CD1c-positive myeloid dendritic cell (primary cell): Measurements from ENCODE around the gene ATP8A1.

Experiments
- DNase-seq: peaks from one replicate; pipeline ENCODE4 v3.0.0-alpha.2; 2016; ENCODE audit errors: extremely low spot score

Gene ATP8A1

DNA sequence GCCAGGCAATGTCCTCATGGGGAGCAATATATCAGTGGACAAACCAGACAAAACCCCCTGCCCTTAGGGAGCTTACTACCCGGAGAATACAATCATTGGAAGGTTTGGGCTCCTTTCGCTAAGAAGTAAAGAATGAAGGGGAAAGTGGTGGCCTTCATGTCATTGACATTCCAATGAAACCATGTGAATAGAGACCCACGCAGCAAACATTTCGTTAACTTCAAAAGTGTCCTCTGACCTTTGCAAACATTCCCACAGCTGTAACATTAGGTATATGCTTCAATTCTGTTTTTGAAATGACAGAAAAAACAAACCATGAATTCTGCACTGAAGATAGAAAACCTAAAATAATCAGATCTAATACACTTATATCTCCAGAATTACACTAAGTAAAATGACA, 7.0 kb downstream of the ATP8A1 start:
- DNase-seq = no peak

DNA sequence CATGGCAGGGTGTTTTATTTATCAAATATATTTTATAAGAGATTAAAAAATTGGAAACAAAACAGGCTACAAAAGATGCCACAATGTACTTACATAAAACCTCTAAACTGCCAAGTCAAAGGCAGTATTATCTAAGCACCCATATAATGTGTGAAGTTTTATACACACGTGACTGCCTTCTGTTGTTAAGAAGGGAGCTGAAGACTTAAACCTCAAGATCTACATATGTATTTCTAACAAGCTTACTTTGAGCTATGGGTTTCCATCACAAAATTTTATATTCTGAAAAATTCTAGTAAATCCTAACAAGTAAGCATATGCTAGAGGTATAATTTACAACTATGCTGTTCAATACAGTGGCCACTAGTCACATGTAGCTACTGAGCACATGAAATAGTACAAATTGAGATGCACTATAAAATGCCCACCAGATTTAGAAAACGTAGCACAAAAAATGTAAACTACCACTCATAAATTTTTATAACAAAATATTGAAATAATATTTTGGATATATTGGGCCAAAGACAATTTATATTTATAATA, 9.8 kb downstream of the ATP8A1 start:
- no peak for DNase-seq

DNA sequence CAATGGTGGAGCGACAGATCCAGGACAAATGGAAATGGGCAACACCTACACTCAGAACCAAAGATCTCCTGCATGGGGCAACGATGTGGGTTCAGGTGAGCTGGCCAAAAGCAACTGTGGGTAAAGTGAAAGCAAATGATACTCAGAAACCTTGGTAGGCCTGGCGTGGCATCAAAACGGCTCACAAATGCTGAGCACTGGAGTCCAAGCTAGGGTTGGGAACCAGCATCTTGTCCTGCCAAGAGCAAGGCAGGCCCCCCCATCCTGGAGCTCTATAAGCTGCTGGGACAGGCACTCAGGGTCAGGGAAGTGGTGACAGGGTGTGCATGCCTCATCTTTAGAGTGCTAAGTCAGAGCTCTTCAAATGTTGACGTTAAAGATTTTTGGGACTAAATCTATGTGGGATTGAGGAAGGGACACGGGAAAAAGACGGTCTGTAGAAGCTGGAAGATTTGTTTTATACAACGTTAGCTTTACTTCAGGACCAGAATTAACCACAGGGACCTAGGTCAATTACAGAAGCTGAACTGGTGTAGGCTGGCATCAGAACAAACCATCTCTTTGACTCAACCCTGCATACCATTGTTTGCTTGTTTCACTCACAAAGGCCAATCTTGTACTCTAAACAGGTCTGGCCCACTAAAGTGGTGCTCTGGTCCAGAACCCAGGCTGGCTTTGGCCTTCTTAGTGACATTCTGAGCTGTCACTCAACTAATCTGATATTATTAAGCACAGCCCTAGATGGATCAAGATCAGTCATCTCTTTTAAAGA, 10.7 kb downstream of the ATP8A1 start:
- DNase-seq = no peak

DNA sequence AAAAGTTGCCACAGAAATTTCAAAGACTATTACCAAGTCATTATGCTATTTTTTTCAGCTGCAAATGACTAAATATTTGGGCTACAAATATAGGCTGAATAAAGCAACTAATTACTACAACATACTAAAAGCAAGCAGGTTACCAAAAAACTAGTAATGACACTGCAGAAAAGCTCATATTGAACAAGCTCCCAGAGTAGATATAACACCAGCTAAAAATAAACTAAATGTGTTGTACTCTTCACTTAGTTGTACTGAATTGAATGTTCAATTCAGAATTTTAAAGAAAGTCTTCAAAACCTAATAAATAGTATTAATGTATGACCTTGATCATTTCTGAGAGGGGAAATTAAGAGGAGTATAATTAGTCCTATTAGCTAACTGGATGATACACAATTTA, 12.0 kb downstream of the ATP8A1 start:
- DNase-seq = no peak

DNA sequence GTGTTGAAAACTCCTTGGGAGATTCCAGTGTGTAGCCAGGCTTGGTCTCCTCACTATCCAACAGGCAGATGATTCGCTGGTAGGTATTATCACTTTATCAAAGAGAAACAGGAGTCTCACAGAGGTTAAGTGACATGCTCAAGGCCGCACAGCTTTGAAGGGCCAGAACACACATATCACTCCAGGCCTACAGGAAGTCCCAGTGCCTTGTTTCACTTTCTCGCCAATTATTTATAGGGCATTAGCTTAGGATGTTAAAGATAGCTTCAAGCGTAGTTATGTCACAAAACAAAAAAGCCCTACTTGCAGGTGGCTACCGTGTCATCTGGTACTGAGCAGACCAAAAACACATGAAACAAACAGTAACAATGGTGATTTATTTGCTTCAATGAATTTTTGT, 13.2 kb downstream of the ATP8A1 start:
- DNase-seq = no peak

DNA sequence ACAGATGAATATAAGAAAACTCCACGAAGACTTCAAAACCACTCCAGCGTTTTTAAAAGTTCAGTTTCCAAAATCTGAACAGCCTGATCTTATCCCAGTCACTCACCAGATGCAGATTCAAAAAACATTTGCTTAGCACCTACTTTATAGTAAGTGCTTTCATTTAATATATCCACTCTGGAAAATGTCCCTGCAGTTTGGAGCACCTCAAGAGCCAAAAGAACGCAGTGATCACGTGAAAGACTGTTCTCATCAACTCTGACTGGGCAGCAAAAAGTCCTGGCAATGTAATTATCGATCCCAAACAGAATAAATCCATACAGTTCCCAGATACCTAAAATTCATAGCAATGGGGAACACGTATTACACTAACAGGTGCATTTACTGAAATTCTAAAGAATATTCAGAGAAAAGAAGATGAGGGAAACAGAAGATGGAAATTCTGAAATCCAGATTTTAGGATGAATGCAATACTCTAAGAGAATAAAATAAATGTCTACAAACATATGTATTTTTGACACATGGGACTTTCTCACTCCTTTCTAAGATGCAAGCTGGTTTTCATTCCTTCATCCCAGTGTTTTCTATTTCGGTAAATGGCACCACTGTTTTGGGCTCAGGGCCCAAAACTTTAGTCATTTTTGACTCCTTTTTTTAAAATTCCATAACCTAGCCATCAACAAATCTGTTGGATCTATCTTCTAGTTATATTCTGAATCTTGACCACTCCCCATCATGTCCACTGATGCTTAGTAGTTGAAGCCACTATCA, 13.9 kb downstream of the ATP8A1 start:
- DNase-seq = no peak

DNA sequence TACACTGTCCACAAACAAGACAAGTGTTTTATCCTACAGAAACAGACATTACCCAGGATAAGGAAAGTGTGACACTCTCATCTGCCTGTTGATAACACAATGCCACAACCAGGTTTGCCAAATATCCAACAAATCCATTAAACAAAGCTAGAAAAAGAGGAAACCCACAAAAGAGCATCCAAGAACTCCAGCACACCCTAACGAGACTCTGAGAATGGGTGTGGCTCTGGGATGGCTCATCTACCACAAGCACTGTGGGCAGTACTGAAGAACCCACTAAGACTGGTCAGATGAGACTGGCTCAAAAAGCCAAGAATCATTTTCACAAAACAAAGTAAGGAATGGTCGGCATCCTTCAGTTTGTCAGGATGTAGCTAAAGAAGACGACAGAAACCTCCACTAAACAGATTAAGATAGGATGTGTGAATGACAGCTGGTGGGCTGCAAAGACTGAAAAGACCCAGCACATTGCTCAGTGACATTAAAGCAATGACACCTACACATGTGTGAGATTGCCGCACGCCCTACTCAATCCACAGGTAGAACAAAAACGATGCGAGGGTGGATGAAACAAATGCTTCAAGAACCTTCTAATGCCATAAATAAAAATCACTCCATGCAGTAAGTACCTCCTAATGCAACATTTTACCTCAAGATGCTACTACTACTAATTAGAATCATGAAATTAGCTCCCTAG, 14.7 kb downstream of the ATP8A1 start:
- DNase-seq = no peak

DNA sequence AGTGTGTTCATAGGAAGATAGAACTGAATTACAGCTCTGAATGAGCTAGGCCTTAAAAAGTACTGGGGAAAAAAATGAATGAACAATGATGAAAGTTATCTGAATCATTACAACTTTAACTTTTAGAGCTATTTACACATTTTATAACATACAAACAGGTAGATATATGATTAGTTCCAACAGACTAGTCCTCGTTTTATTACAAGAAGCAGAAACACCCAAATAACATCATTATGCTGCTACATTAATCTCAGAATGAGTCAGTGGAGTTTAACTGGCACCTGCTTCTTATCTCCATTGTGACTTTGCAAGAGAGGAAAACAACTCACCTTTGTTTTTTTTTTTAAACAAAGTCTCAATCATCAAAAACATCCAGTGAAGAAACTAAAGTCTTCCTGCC, 15.2 kb downstream of the ATP8A1 start:
- DNase-seq = no peak

DNA sequence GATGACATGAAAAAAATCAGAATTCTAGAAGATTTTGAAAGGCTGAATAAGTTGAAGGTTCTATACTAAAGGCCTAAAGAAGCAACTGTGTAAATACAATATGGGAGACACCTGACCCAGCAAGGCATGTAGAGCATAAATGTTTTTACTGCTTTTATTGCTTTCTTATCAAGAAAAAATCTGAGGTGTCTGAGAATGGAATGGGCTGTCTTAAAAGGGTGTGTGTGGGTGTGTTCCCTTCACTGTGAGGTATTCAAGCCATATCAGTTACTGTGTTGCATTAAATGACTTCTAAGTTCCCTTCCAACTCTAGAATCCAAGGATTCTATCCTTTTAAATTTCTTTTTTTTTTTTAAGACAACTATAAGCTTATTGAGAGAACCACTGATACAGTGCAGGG, 15.7 kb downstream of the ATP8A1 start:
- no peak for DNase-seq

DNA sequence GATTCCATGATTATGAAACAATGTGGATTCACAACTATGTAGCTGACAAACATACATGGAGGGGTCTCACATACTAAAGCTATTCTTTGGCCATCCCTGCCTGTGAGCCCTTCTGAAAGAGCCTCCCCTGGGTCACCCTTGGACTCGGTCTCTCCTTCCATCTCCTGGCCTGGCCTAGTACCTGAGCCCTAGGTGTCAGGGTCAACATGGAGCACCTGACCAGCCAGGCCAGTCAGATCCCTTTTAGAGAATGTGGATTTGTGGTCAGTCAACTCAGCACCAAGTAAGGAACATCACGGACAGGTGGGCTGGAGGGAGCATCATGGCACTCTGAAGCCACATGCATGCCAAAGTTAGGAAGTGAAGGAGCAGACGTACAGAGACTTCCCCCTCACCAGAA, 16.3 kb downstream of the ATP8A1 start:
- no peak for DNase-seq

DNA sequence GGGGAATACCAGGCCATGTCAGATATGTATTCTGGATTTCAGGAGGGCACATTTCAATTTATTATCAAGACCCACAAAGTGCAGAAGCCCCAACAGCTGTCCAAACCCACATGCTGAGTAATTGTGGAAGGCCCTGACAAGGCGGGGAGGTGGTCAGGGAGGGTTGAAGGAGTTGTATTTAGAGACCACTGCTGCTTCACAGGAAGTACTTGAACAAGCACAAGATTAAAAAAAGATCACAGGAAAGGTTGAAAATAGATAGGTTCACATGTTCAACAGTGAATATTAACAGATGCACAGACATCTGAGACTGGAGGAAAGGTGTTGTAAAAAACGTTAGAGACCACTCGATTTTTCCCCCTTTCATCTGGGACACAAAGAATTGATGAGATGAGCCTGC, 17.9 kb downstream of the ATP8A1 start:
- DNase-seq = no peak

DNA sequence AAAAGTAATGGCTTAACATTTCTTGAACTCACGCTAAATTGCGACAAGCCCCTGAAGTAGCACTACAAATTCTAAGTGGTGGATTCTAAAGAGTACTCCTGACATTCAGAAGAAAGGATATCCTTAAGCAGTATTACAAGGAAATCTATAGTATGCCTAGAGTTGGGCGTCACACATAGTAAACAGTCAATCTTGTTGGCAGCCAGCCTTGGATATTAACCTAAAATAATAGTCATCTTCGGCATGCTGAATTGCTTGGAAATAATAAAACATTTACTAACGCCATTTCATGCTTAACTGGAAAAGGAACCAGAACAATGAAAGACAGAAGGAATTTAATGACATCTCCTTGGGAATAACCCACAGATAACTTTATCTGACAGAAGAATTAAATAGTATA, 18.6 kb downstream of the ATP8A1 start:
- DNase-seq = no peak

DNA sequence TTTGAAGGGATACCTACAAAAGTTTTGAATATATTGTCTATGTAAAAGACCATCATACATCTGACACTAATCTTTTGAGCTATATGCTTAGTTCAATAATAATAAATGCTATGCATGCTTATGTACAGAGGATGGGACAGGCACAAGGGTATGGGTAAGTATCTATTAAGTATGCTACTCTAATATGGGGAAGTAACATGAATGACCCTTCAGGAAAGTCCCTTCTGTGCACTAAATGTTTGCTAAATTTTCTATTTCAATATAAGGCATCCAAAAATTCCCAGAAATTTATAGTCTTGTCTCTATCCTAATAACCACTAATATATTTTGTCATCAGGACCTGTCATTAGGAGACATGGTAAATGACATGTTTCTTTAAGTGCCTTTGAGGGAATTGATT, 19.0 kb downstream of the ATP8A1 start:
- DNase-seq = no peak

DNA sequence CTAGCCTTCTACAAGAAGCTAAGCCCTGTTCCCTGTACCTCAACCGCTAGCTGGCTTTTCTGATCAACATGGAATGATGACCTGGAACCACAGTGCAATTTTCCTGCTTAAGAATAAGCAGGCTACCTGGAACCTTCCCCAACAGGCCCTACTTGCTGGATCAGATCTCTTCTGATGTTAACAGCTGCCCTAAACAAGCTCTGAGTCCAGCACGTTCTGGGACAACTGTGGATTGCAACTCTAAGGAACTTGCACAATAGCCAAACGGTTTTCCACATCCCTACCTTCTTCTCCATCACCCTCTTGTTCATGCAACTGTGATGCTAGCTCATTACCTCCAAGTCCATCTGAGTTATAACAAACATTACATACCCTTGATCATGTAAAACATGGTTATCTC, 19.8 kb downstream of the ATP8A1 start:
- no peak for DNase-seq

DNA sequence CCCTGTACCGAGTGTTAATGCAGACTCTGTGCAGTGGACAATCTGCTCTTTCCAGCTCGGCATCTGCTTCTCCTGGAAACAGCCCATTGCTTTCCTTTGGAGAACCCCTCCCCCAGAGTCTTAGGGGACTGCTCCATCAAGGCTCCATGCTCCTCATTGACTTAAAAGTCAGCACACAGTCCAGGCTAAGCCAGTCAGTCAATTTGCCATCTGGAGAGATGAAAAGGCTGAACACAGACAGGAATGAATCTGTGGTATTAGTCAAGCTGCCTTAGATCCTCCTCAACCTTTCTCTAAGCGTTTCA, 20.3 kb downstream of the ATP8A1 start:
- no peak for DNase-seq

DNA sequence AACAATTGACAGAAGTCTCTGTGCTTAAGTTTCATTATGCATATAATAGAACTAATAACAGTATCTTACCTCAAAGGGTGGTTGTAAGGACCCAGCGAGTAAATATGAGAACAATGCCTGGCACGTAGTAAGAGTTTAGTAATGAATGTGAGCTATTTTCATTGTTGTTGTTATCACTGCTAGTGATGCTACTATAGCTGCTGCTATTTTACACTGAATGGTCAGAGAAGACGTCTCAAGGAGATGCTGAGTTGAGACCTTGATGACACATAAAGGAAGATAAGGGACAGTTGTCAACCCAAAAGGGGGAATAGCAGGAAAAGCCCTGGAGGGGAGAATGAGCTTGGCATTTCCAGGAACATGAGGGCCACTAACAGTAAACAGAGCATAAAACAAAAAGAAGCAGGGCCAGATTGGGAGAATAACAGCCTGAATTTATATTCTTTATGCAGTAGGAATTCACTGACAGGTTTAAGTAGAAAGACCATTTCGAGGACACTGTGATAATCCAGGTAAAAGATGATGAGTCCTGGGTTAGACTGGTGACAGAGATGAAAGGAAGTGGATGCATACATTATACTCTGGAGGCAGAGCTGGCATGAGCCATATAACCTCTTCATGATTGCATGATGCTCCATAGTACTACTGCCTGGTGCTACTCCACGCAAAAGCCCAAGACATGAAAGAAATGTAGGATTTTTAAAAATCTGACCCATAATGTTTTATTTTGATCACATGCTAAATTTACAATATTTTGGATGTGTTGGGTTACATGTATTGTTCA, 23.1 kb downstream of the ATP8A1 start:
- DNase-seq = no peak

DNA sequence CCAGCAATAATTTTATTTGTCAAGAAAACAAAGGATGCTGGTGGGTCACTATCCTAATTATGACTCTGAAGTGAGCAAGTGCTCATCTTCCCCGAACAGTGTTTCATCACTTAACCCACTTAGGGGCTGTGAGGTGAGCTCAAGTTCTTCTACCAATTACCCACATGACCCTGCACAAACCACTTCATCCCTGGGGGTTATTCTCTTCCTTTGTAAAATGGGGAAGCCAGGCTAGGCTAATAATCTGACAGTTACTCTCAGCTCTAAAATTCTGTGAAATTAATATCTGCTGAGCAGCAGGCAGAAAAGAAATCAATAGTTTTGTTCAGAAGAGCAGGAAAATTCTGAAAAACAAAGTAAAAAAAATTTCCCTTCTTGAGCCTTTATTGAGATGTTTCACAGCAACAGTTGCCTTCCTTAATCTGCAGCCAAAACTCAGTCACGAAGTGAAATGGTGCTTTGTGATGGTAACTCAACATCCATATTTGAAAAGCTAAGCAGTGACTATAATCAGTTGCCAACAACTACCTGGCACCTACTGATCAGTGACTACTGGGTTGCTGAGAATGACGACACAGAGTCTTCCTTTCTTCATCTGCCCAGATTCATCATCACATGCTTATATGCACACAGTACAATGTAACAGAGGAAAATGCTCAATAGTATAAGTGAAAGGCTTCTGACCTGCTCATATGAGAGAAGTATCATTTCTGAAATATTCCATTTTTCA, 24.1 kb downstream of the ATP8A1 start:
- DNase-seq = no peak

DNA sequence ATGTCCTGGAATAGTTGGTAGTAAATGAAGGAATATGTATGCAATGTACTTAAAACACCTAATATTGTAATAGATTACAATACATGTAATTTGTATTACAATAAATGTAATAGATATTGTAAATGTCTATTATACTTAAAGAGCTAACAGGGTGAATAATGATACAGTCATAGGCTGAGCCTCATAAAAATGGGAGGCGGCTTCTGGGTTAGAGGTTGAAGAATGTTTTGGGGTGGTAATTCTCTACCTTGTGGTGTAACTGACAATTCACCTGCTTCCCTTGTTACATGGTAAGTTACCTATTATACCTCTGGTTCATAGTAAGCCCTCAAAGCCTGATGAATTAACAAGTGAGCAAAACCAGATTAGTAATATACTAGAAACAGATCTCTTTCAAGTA, 26.0 kb downstream of the ATP8A1 start:
- DNase-seq = no peak

DNA sequence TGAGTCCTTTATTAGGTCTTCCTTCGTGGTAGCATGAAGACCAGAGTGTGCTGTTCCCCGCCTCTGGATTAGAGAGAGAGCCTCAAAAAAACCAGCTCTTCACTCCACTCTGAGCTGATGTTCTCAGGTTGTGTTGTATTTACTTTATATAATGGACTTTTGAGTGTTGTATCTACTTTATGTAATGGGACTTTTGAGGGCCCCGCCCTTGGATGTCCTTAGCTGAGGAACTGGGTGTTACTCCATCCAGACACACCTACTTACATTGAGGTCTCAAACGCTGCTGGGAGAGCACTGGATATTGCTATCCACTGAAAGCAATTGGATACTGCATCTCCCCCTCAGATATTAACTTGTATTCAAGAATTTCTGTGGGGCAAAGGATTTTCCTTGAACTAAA, 28.2 kb downstream of the ATP8A1 start:
- no peak for DNase-seq

DNA sequence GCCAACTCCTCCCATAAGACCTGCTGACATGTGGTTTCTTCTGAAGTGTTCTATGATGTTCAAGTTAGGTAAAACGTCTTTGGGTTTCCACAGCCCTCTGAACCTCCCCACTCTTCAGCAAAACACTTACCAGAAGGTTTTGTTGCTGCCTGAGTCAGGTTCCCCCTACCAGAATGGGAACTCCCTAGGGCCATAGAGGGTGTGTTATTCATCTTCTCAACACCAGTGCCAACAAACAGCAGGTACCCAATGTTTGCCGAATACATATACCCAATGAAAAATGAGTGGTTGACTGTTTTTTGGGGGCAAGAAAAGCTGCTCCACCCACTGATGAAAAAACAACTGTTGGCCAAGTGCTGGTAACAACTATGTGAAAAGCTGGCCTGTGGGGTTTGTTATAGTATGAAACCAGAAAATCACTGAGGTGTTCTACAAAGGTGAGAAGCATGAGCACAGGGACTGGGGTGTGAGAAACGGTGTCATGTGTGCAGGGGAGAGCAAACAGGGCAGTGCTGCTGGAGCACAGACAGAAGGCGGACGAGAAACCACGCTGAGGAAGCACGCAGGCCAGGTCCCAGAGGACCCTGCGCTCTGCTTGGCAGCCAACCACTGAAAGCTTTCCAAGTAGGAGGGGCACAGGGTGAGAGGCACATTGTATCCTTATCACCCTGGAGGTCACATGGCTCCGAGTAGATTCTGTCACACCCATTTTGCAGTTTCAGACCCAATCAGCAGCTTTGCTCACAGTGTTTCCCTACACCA, 28.8 kb downstream of the ATP8A1 start:
- DNase-seq = no peak
